NCI-H82 treated with DMSO at 0.1 percent for 48 hours (cell line): Measurements from ENCODE around the gene SLC11A1.

Source experiments
- DNase-seq: peaks from one replicate; lab custom pipeline; 2025; ENCODE audit not compliant: unreplicated experiment; lab: John Stamatoyannopoulos, UW

Gene SLC11A1

DNA sequence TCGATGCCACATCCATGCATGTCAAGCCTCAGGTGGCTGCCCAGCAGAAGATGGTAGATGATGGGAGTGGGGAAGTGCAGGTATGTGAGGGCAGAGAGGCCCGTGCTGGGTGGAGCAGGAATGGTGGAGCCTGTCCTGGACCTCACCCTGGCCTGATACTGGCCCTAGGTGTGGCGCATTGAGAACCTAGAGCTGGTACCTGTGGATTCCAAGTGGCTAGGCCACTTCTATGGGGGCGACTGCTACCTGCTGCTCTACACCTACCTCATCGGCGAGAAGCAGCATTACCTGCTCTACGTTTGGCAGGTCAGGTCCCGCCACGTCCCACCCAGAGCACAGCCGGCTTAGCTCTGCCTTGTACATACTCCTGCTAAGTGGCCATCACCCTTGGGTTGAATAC is 49.8 kb downstream of the SLC11A1 start:
- no peak for DNase-seq

DNA sequence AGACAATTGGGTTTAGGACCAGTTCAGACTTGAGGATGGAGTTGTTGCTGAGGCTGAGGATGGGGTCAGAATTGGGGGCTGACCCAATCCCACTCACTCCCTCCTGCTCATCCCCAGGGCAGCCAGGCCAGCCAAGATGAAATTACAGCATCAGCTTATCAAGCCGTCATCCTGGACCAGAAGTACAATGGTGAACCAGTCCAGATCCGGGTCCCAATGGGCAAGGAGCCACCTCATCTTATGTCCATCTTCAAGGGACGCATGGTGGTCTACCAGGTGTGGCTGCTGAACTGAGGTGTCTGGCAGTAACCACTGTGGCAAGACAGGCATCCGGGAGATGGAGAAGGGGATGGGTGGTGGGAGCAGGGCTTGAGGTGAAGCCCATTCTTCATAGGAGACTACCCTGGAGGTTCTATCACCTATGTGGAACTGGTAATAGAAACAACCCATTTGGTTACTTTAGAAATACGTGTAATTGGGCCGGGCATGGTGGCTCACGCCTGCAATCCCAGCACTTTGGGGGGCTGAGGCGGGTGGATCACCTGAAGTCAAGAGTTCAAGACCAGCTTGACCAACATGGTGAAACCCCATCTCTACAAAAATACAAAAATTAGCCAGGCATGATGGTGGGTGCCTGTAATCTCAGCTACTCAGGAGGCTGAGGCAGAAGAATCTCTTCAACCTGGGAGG is 50.7 kb downstream of the SLC11A1 start:
- no peak for DNase-seq

DNA sequence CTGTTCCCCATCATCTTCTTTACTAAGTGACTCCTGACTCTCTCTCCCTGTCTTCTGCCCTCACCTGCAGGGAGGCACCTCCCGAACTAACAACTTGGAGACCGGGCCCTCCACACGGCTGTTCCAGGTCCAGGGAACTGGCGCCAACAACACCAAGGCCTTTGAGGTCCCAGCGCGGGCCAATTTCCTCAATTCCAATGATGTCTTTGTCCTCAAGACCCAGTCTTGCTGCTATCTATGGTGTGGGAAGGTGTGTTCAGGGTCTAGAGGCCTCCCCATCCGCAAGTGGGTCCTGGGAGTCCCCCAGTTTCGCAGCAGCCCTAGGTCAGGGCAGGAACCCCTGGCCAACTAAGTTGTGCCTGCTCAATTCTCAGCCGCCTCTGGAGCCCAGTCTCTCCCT is 52.4 kb downstream of the SLC11A1 start:
- no peak for DNase-seq

DNA sequence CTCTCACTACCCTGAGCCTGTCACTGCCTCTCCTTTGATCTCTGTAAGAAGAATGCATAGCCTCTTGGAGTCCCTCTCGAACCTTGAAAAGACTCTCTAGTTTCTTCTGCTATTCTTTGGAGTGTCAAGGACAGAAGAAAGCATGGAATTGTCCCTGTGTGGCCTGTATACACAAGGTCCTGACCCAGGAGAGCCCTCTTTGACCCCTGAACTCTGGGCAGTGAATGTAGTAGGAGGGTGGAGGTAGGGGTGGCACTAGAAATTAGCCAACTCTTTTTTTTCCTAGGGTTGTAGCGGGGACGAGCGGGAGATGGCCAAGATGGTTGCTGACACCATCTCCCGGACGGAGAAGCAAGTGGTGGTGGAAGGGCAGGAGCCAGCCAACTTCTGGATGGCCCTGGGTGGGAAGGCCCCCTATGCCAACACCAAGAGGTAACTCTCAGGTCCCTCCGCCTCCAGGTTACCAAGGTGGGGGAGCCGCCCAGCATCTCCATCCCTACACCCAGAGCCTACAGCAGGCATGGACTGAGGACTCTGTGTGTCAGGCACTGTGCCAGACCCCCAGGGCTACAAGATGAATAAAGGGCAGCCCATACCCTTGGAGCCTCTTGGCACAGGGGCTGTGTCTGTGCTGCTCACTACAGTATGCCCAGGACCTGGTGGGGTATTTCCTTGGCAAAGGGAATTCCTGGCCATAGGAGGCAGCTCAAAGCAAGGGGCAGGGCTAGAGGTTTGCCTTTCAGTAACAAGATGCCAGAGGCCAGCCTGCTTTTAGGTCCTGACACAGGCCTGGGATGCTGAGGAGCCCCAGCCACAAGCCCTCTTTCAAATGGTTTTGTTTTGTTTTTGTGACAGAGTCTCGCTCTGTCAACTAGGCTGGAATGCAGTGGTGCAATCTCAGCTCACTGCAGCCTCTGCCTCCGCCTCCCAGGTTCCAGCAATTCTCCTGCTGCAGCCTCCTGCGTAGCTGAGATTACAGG is 53.2 kb downstream of the SLC11A1 start:
- no peak for DNase-seq

DNA sequence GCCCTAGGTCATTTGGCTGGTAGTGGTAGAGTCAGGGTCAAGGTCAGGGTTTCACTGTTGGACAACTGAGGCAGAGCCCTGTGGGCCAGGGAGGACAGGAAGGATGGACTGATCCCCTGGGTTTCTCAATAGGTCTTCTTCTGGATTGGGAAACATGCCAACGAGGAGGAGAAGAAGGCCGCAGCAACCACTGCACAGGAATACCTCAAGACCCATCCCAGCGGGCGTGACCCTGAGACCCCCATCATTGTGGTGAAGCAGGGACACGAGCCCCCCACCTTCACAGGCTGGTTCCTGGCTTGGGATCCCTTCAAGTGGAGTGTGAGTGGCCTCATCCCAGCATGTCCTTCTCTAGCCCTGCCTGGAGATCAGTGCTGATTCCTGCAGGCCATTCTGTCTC is 54.9 kb downstream of the SLC11A1 start:
- DNase-seq: no peak

DNA sequence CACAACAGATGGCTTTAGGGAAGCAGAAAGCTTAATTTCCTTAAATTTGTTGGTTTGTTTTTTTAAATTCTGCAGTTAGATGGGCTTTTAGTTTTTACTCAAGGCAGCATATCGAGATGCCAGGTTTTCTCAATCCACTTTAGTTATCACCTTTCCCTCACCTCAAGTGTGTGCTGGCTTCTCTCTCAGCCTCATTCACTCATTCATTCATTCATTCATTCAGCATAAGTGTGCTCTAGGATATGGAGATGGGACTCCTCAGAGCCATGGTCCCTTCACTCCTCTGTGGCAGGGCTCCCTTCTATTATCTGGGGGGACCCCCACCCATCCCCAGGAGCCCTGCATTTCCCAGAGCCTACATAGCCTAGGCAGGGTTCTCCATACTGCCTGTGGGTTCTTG is 55.9 kb downstream of the SLC11A1 start:
- no peak for DNase-seq

DNA sequence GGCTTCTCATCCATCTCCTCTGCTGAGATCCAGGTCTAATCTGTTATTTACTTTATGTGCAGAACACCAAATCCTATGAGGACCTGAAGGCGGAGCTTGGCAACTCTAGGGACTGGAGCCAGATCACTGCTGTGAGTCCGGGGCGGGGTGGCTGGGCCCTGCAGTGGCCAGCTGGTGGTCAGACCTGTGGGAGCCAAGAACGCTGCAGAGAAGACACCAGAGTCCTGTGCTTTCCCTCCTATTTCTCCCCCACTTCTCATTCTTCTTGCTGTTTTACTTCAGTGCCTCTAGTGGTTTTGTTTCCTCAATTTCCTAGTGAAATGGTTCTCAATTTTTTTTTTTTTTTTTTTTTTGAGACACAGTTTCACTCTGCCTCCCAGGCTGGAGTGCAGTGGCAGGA is 56.5 kb downstream of the SLC11A1 start:
- no peak for DNase-seq

DNA sequence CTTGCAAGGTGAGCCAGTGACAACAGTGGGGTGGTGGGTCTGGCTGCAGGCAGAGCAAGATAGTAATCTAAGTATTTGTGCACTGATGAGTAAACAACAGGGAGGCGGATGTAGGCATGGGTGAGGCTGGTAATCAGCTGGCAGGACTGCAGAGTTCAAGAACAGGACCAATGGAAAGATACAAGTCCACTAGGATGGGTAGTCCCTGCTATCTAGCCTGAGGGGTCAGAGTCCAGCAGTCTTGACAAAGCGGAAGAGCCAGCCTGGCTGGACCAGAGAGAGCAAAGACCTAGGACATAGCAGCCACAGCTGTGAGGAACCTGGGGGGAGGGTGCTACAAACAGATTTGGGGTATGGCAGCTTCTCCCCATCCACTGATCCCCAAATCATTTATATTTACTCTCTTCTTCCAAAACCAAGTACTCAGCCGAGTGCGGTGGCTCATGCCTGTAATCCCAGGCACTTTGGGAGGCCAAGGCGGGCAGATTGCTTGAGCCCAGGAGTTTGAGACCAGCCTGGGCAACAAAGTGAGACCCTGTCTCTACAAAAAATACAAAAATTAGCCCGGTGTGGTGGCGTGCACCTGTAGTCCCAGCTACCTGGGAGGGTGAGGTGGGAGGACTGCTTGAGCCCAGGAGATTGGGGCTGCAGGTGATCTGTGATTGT is 62.8 kb downstream of the SLC11A1 start:
- DNase-seq: no peak

DNA sequence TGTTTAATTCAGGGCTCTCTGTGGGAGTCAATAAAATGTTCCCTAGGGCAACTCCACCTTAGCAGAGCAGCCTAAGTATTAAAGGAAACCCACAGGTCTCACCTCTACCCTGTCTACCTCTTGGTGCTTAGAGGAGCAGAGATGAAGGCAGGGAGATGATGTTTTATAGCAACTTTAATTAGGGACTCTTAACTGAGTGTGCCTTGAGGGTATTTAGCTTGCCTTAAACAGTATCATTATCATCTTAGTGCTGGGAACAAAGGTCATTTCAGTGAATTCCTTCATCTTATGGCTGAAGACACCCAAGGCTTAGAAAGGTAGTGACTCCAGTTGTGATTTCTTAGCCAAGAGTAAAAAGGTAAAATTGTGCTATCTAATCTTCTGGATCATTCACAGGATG is 63.5 kb downstream of the SLC11A1 start:
- DNase-seq: no peak
